Parathyroid adenoma (tissue), 2 donors: ENCODE measurements around the gene KAZN.

Experiments
- H2AFZ ChIP-seq: fragments of 300-600 bp; sonication (generic); one replicate; pipeline ENCODE4 v1.7.0; 2017; ENCODE audit warnings: antibody characterized with exemption, mild to moderate bottlenecking
- H3K27ac ChIP-seq: fragments of 300-600 bp; sonication (generic); one replicate; pipeline ENCODE4 v1.7.0; 2017
- H3K27me3 ChIP-seq: fragments of 300-600 bp; sonication (generic); one replicate; pipeline ENCODE4 v1.7.0; 2017; ENCODE audit warnings: low read length; ENCODE audit not compliant: control insufficient read depth, insufficient read depth
- H3K36me3 ChIP-seq: fragments of 300-600 bp; sonication (generic); one replicate; pipeline ENCODE4 v1.7.0; 2017; ENCODE audit warnings: low read length; ENCODE audit not compliant: control insufficient read depth, insufficient read depth
- H3K4me1 ChIP-seq: fragments of 300-600 bp; sonication (generic); one replicate; pipeline ENCODE4 v1.7.0; 2017; ENCODE audit warnings: control low read depth
- H3K4me2 ChIP-seq: fragments of 300-600 bp; sonication (generic); one replicate; pipeline ENCODE4 v1.7.0; 2017; ENCODE audit warnings: low read length
- H3K4me3 ChIP-seq: fragments of 300-600 bp; sonication (generic); one replicate; pipeline ENCODE4 v1.7.0; 2017; ENCODE audit warnings: low read depth, low read length
- H3K79me2 ChIP-seq: fragments of 300-600 bp; sonication (generic); one replicate; pipeline ENCODE4 v1.7.0; 2017; ENCODE audit warnings: control low read depth
- H3K9ac ChIP-seq: fragments of 300-600 bp; sonication (generic); one replicate; pipeline ENCODE4 v1.7.0; 2017; ENCODE audit warnings: mild to moderate bottlenecking
- H3K9me3 ChIP-seq: fragments of 300-600 bp; sonication (generic); one replicate; pipeline ENCODE4 v1.7.0; 2017; ENCODE audit warnings: low read length; ENCODE audit not compliant: control insufficient read depth
- CTCF ChIP-seq: fragments of 300-600 bp; sonication (generic); IDR thresholded peaks from one replicate; pipeline ENCODE4 v1.7.0; 2017; ENCODE audit warnings: antibody characterized with exemption, mild to moderate bottlenecking
- donor health status: primary hyperparathyroidism.

Gene KAZN

GRCh38 chr1:15020943-15021745, 422.7 kb downstream of the KAZN start:
- H3K4me1 ChIP-seq = peaks cover 6% of the 10 kb centered on the region
- no peak overlapping the region for H3K4me2 ChIP-seq
- no peak for TF ChIP-seq CTCF
- H3K9me3 ChIP-seq = no peaks in the 10 kb centered on the region
- peaks cover 3% of the 10 kb centered on the region for H3K79me2 ChIP-seq
- H3K4me3 ChIP-seq = no peak overlapping the region
- H3K27me3 ChIP-seq = no peaks in the 10 kb centered on the region
- H3K27ac ChIP-seq = peak overlapping the region; percentile 19
- no peak overlapping the region for H2AFZ ChIP-seq
- H3K9ac ChIP-seq = no peak overlapping the region
- no peaks in the 10 kb centered on the region for H3K36me3 ChIP-seq

GRCh38 chr1:15022048-15022447, 423.6 kb downstream of the KAZN start:
- Histone ChIP-seq H3K27me3 (no peaks in the 10 kb centered on the region), H3K4me3 (no peak overlapping the region), H2AFZ (no peak overlapping the region), H3K9ac (no peak overlapping the region), H3K36me3 (no peaks in the 10 kb centered on the region), H3K27ac (no peak overlapping the region), H3K9me3 (no peaks in the 10 kb centered on the region), H3K4me1 (peaks cover 6% of the 10 kb centered on the region), H3K79me2 (peaks cover 3% of the 10 kb centered on the region), H3K4me2 (no peak overlapping the region)
- no peak for TF ChIP-seq CTCF

GRCh38 chr1:15023205-15023604, 424.7 kb downstream of the KAZN start:
- Histone ChIP-seq H3K4me3 (no peak overlapping the region), H3K79me2 (no peaks in the 10 kb centered on the region), H3K27me3 (no peaks in the 10 kb centered on the region), H2AFZ (no peak overlapping the region), H3K36me3 (no peaks in the 10 kb centered on the region), H3K4me1 (peaks cover 8% of the 10 kb centered on the region), H3K4me2 (no peak overlapping the region), H3K9ac (no peak overlapping the region), H3K27ac (no peak overlapping the region), H3K9me3 (no peaks in the 10 kb centered on the region)
- no peak for TF ChIP-seq CTCF

GRCh38 chr1:15023976-15024375, 425.5 kb downstream of the KAZN start:
- no peak overlapping the region for H3K9ac ChIP-seq
- no peak overlapping the region for H2AFZ ChIP-seq
- H3K79me2 ChIP-seq = no peaks in the 10 kb centered on the region
- H3K27me3 ChIP-seq = no peaks in the 10 kb centered on the region
- H3K27ac ChIP-seq = no peak overlapping the region
- TF ChIP-seq CTCF = no peak
- no peak overlapping the region for H3K4me3 ChIP-seq
- no peak overlapping the region for H3K4me2 ChIP-seq
- no peaks in the 10 kb centered on the region for H3K36me3 ChIP-seq
- peaks cover 14% of the 10 kb centered on the region for H3K4me1 ChIP-seq
- no peaks in the 10 kb centered on the region for H3K9me3 ChIP-seq

- Histone ChIP-seq H3K79me2 (no peaks in the 10 kb centered on the region), H3K4me3 (no peak overlapping the region), H2AFZ (no peak overlapping the region), H3K9ac (no peak overlapping the region), H3K27me3 (no peaks in the 10 kb centered on the region), H3K27ac (no peak overlapping the region), H3K4me2 (no peak overlapping the region), H3K36me3 (no peaks in the 10 kb centered on the region), H3K4me1 (peaks cover 17% of the 10 kb centered on the region), H3K9me3 (no peaks in the 10 kb centered on the region)
- TF ChIP-seq CTCF = no peak
Observed at GRCh38 chr1:15026117-15026489, 427.6 kb downstream of the KAZN start.
